SK-N-DZ (cell line): ENCODE data around the gene ZNF621. TPM values are rescaled to one million over a fixed set of nuclear protein-coding genes. Genes with fewer than 3 reads are reported as not detected.

Source experiments
- DNase-seq: peaks from one replicate; pipeline ENCODE4 v3.0.0-alpha.2; 2015; ENCODE audit warnings: low spot score
- polyA plus RNA-seq, 2 experiments: library from polyadenylated mRNA; depleted of rRNA; stranded (reverse); fragments of >200 nt; gene quantifications; 2 replicates each; pipeline ENCODE4 v1.2.3, GENCODE V29; 2014

The ZNF621 gene
- polyA plus RNA-seq (2014; cell fraction: cytosol; rRNA removed), result 14.9 and 19.2 TPM in 2 replicates
- polyA plus RNA-seq (2014; cell fraction: nucleus; rRNA removed), result 16.1 and 30.9 TPM in 2 replicates

GRCh38 chr3:40524568-40525285 lies at the start of gene ZNF621:
Gene ZNF621, plus strand, starts transcription at chr3:40524960. Its CDS starts 881 bp downstream, at chr3:40525841.
- peak; percentile 80 for DNase-seq

- DNase-seq, result peak; percentile 61
Observed at GRCh38 chr3:40476478-40477470, 48.0 kb upstream of the ZNF621 start, which contains the start of gene ZNF619. Gene ZNF619, plus strand, starts transcription at chr3:40477122. Its CDS starts 858 bp downstream, at chr3:40477980.

- no peak for DNase-seq
Observed at GRCh38 chr3:40477666-40478065, 47.1 kb upstream of the ZNF621 start.

- no peak for DNase-seq
Observed at GRCh38 chr3:40487172-40487571, 37.6 kb upstream of the ZNF621 start.

GRCh38 chr3:40490916-40491315 lies 33.8 kb upstream of the ZNF621 start:
- no peak for DNase-seq

GRCh38 chr3:40494698-40495097 lies 30.1 kb upstream of the ZNF621 start:
- DNase-seq, result no peak

GRCh38 chr3:40497288-40497687 lies 27.5 kb upstream of the ZNF621 start:
- no peak for DNase-seq

GRCh38 chr3:40499952-40500351 lies 24.8 kb upstream of the ZNF621 start:
- DNase-seq, result no peak

- DNase-seq, result no peak
Observed at GRCh38 chr3:40502034-40502433, 22.7 kb upstream of the ZNF621 start.

GRCh38 chr3:40504636-40505430 lies 19.9 kb upstream of the ZNF621 start:
- no peak for DNase-seq

- DNase-seq, result peak; percentile 95
Observed at GRCh38 chr3:40505599-40506462, 18.9 kb upstream of the ZNF621 start, which contains the start of gene ZNF620. Gene ZNF620, plus strand, starts transcription at chr3:40506039. Its CDS starts 314 bp downstream, at chr3:40506353.

- no peak for DNase-seq
Observed at GRCh38 chr3:40511031-40511718, 13.6 kb upstream of the ZNF621 start.

GRCh38 chr3:40516201-40516600 lies 8.6 kb upstream of the ZNF621 start:
- DNase-seq, result no peak

GRCh38 chr3:40518067-40518466 lies 6.7 kb upstream of the ZNF621 start:
- no peak for DNase-seq

- no peak for DNase-seq
Observed at GRCh38 chr3:40518848-40519247, 5.9 kb upstream of the ZNF621 start.

GRCh38 chr3:40521254-40521653 lies 3.5 kb upstream of the ZNF621 start:
- DNase-seq, result no peak

- DNase-seq, result no peak
Observed at GRCh38 chr3:40523781-40524180, 979 bp upstream of the ZNF621 start.

- no peak for DNase-seq
Observed at GRCh38 chr3:40524222-40524567, 565 bp upstream of the ZNF621 start.

GRCh38 chr3:40528426-40528825 lies 3.7 kb downstream of the ZNF621 start:
- DNase-seq, result no peak

- no peak for DNase-seq
Observed at GRCh38 chr3:40532252-40532651, 7.5 kb downstream of the ZNF621 start.
